ENCODE results near the gene CFAP57. TPM values are rescaled to one million over a fixed set of nuclear protein-coding genes. Genes with fewer than 3 reads are reported as not detected.

The CFAP57 gene
- total and polyA plus RNA-seq, 2 of the 8 experiments (the other 6 are each of a cell fraction or from before 2014, with no cell fraction given): 0.20 to 0.80 TPM

GRCh38 chr1:43221797-43222196 lies 49.7 kb downstream of the CFAP57 start:
- FAIRE-seq (no peak), DNase-seq (ENCODE audit: low read depth in 1 of 2, low spot score in 2 of 2) (no peak)
- no peak overlapping the region for H3K9ac ChIP-seq (replicated peaks in 1 of 4; ENCODE audit: extremely low read depth in 1 of 4, low read depth in 3 of 4, low read length in 3 of 4)
- no peak overlapping the region for H4K5ac ChIP-seq (ENCODE audit: insufficient read length, low read depth, low read length)
- no peaks in the 10 kb centered on the region for H3K4me1 ChIP-seq (replicated peaks in 1 of 4; ENCODE audit: control insufficient read depth in 3 of 4, insufficient read depth in 4 of 4, low read length in 3 of 4)
- no peak overlapping the region for H4K8ac ChIP-seq (ENCODE audit: extremely low read depth, insufficient read depth, low read length)
- H3K9me3 ChIP-seq (ENCODE audit: insufficient read depth in 2 of 2, low read depth in 1 of 2, low read length in 1 of 2): no peaks in the 10 kb centered on the region
- H2BK12ac ChIP-seq (ENCODE audit: low read depth, low read length): no peak overlapping the region
- H4K20me1 ChIP-seq (replicated peaks in 1 of 2; ENCODE audit: control insufficient read depth in 1 of 2, insufficient read depth in 2 of 2, low read length in 2 of 2): no peaks in the 10 kb centered on the region
- no peaks in the 10 kb centered on the region for H3K79me1 ChIP-seq (ENCODE audit: low read depth, low read length)
- H2AK5ac ChIP-seq (ENCODE audit: low read depth, low read length): no peak overlapping the region
- no peak overlapping the region for H3K4me3 ChIP-seq (ENCODE audit: extremely low read depth in 1 of 4, insufficient read depth in 2 of 4, low read depth in 3 of 4, low read length in 4 of 4)
- H2BK20ac ChIP-seq (ENCODE audit: low read length): no peak overlapping the region
- no peak overlapping the region for H3K4me2 ChIP-seq (ENCODE audit: insufficient read depth in 1 of 2, low read depth in 2 of 2, low read length in 2 of 2)
- no peak overlapping the region for H3K14ac ChIP-seq (ENCODE audit: insufficient read length)
- no peak overlapping the region for H3K23ac ChIP-seq (ENCODE audit: insufficient read length)
- H3K36me3 ChIP-seq (ENCODE audit: control insufficient read depth in 2 of 4, insufficient read depth in 4 of 4, low read length in 3 of 4): no peaks in the 10 kb centered on the region
- no peaks in the 10 kb centered on the region; a peak in 1 of 7 replicates for H3K27me3 ChIP-seq (replicated peaks in 1 of 4; ENCODE audit: control insufficient read depth in 3 of 4, extremely low read depth in 1 of 4, insufficient read depth in 3 of 4, low read length in 3 of 4)
- CTCF ChIA-PET (ENCODE audit: partially characterized antibody): interaction anchor here (1.4 kb wide), 1 partner anchor 78 kb away, joined by 4 read pairs; no protein-coding TSS in a partner anchor
- 100% methylated on average over 1 of the region's 1 CpG; no CpG with 5 or more reads in 1 of the 2 experiments for WGBS, 2 experiments (ENCODE audit: extremely low coverage in 1 of 2, insufficient coverage in 1 of 2, insufficient read length in 1 of 2, insufficient replicate concordance in 2 of 2, low coverage in 1 of 2, low lambda C conversion rate in 2 of 2, missing lambda C conversion rate in 1 of 2)
- no peak overlapping the region for H2BK120ac ChIP-seq (replicated peaks; ENCODE audit: low read depth, low read length)
- no peaks in the 10 kb centered on the region for H3K79me2 ChIP-seq (ENCODE audit: control insufficient read depth in 1 of 2, insufficient read depth in 2 of 2, low read length in 2 of 2)
- H3K18ac ChIP-seq (ENCODE audit: extremely low read depth, low read length): no peak overlapping the region
- no peak overlapping the region for H3K4ac ChIP-seq (replicated peaks; ENCODE audit: insufficient read length, low read depth, low read length)
- POLR2A ChIA-PET (ENCODE audit: partially characterized antibody): no interaction called here
- no peaks in the 10 kb centered on the region for H3K23me2 ChIP-seq (ENCODE audit: low read depth, low read length)
- H3K56ac ChIP-seq (replicated peaks; ENCODE audit: insufficient read length, low read depth, low read length): no peak overlapping the region
- H4K91ac ChIP-seq (replicated peaks; ENCODE audit: insufficient read length, low read length): no peak overlapping the region
- H2BK15ac ChIP-seq (ENCODE audit: low read length): no peak overlapping the region
- H2AFZ ChIP-seq (ENCODE audit: low read length): no peak overlapping the region
- H3K27ac ChIP-seq (ENCODE audit: low read depth, low read length): no peak overlapping the region
- H2BK5ac ChIP-seq (ENCODE audit: low read depth, low read length): no peak overlapping the region
- no peak for TF ChIP-seq EZH2 (IDR thresholded peaks at IDR 0.05; ENCODE audit: low read depth, low read length, severe bottlenecking)
- no peak for TF ChIP-seq CTBP2 (IDR thresholded peaks at IDR 0.05; ENCODE audit: borderline replicate concordance, insufficient read depth, insufficient read length, low read length)
- TF ChIP-seq RBBP5 (IDR thresholded peaks at IDR 0.05; ENCODE audit: borderline replicate concordance, low read depth, low read length): no peak
- TF ChIP-seq HDAC6 (IDR thresholded peaks at IDR 0.05; ENCODE audit: low read depth, low read length): no peak

Data from H1 (cell line).